Thyroid gland (tissue), 4 donors: ENCODE measurements around the gene IL5RA.

Source experiments
- POLR2A ChIP-seq, 2 donors: fragments of 450-650 bp; IDR thresholded peaks; one replicate each; pipeline ENCODE4 v1.6.1; 2017; ENCODE audit warnings: antibody characterized with exemption in 2 of 2, mild to moderate bottlenecking in 2 of 2, moderate library complexity in 1 of 2
- TF ChIP-seq, protein P1 (sequence below), 6 experiments: fragments of 200-600 bp in 3 of 6; fragments of 450-650 bp in 3 of 6; sonication (generic) in 3 of 6; IDR thresholded peaks; one replicate each; pipeline ENCODE4 v1.5.1; 2016 to 2019; ENCODE audit warnings: antibody characterized with exemption in 6 of 6, mild to moderate bottlenecking in 2 of 6, inconsistent platforms in 1 of 6, moderate library complexity in 1 of 6

DNA sequence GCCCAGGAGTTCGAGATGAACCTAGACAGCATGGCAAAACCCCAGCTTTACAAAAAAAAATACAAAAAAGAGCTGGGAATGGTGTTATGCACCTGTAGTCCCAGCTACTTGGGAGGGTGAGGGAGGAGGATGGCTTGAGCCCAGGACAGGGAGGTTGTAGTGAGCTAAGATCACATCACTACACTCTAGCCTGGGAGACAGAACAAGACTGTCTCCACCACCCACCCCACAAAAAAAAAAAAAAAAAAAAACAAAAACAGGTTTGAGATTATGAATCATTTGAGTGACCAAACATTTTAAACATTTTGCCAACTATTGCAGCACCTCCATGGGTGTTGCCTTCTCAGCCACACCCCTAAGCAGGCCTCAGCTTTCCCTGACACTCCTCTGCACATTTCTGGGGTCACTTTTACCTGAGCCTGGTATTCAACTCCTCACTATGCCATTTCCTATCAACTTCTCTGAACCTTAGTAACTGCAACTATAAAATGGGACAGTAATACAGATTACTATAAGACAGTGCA, 41.8 kb downstream of the IL5RA start:
- TF ChIP-seq POLR2A (IDR thresholded peaks at IDR 0.05) = no peak
- TF ChIP-seq, protein P1, sequence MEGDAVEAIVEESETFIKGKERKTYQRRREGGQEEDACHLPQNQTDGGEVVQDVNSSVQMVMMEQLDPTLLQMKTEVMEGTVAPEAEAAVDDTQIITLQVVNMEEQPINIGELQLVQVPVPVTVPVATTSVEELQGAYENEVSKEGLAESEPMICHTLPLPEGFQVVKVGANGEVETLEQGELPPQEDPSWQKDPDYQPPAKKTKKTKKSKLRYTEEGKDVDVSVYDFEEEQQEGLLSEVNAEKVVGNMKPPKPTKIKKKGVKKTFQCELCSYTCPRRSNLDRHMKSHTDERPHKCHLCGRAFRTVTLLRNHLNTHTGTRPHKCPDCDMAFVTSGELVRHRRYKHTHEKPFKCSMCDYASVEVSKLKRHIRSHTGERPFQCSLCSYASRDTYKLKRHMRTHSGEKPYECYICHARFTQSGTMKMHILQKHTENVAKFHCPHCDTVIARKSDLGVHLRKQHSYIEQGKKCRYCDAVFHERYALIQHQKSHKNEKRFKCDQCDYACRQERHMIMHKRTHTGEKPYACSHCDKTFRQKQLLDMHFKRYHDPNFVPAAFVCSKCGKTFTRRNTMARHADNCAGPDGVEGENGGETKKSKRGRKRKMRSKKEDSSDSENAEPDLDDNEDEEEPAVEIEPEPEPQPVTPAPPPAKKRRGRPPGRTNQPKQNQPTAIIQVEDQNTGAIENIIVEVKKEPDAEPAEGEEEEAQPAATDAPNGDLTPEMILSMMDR (IDR thresholded peaks at IDR 0.05) = no peak
